ENCODE measurements around the gene FBXO8.

Gene FBXO8

DNA sequence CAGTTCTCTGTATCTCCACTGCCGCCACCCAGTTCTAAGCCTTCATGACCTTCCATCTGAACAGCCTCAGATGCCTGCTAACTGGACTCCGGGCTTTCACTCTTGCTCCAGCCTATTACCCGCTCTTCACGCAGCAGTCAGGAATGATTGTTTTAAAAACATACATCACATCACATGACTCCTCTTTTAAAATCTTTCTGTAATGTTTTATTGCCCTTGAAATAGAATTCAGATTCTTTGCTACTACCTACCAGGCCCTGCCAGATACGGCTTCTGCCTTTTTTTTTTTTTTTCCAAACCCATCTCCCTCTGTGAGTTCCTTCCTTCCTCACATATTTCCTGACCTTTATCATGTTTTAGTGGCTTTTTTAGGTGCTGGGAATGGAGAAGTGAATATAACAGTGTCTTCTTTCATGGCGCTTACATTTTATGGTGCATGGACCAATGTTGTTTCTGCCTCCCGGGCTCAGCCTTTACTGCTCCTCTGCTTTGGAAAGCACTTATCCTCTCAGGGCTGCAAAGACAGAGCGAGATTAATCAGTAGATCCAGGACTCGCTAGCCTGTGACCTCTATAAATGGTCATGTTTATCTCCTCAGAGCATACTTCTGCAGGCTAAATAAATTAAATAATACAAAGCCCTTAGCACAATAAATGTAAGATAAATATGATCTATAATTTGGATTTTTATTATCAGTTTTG is 58.0 kb downstream of the FBXO8 start:
- Histone ChIP-seq H3K4me1 (ENCODE audit: control insufficient read depth, insufficient read depth, low read length) (peaks cover 3% of the 10 kb centered on the region), H3K27ac (ENCODE audit: low read depth, low read length) (peak overlapping the region; percentile 80), H3K27me3 (ENCODE audit: control insufficient read depth, insufficient read depth, low read length) (no peaks in the 10 kb centered on the region), H3K9ac (ENCODE audit: low read length) (no peak overlapping the region), H3K4me3 (ENCODE audit: low read length) (no peak overlapping the region), H3K36me3 (ENCODE audit: control insufficient read depth, insufficient read depth, low read length) (no peaks in the 10 kb centered on the region)

DNA sequence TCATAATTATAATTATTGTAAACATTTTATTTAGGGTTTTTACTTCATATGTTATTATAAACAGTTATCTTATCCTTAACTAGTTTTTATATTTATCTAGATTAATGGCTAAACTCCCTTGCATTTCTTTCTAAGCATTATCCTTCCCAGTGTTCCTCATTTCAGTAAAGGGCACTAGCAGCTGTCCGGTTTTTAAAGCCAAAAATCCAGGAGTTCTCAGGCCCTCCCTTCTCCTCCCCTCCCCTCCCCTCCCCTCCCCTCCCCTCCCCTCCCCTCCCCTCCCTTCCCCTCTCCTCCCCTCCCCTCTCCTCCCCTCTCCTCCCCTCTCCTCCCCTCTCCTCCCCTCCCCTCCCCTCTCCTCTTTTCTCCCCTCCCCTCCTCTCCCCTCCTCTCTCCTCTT is 58.9 kb downstream of the FBXO8 start:
- no peaks in the 10 kb centered on the region for H3K27me3 ChIP-seq (ENCODE audit: control insufficient read depth, insufficient read depth, low read length)
- H3K4me1 ChIP-seq (ENCODE audit: control insufficient read depth, insufficient read depth, low read length) = peaks cover 3% of the 10 kb centered on the region
- H3K27ac ChIP-seq (ENCODE audit: low read depth, low read length) = no peak overlapping the region
- no peak overlapping the region for H3K9ac ChIP-seq (ENCODE audit: low read length)
- H3K4me3 ChIP-seq (ENCODE audit: low read length) = no peak overlapping the region
- no peaks in the 10 kb centered on the region for H3K36me3 ChIP-seq (ENCODE audit: control insufficient read depth, insufficient read depth, low read length)

DNA sequence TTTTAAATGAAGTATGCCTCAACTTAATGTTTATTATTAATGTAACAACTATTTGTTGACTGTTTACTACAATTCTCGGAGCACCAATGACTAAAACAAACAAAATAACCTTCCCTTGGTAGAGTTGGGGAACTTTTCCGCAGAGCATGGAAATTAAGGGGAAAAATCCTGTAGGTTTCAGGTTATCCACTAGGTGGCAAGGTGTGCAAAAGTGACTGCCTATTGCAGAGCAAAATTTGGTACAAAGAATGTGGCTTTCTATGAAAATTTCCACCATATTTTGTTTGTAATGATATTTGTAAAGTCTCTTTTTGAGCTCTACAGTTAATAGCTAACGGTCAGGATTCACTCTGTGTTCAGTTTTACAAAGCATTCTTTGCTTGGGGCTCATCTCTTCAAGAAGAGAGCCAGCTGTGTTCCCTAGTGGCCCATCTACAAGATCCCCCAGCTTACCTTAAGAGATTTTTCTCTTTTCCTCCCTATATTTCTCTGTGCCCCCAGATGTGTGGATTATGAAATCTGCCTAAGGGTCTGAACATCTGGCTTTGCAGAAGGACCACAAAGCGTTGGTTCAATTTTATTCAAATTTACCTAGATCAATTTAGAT is 61.1 kb downstream of the FBXO8 start:
- Histone ChIP-seq H3K36me3 (ENCODE audit: control insufficient read depth, insufficient read depth, low read length) (no peaks in the 10 kb centered on the region), H3K9ac (ENCODE audit: low read length) (no peak overlapping the region), H3K27me3 (ENCODE audit: control insufficient read depth, insufficient read depth, low read length) (peaks cover 7% of the 10 kb centered on the region), H3K4me1 (ENCODE audit: control insufficient read depth, insufficient read depth, low read length) (peaks cover 3% of the 10 kb centered on the region), H3K27ac (ENCODE audit: low read depth, low read length) (no peak overlapping the region), H3K4me3 (ENCODE audit: low read length) (no peak overlapping the region)

DNA sequence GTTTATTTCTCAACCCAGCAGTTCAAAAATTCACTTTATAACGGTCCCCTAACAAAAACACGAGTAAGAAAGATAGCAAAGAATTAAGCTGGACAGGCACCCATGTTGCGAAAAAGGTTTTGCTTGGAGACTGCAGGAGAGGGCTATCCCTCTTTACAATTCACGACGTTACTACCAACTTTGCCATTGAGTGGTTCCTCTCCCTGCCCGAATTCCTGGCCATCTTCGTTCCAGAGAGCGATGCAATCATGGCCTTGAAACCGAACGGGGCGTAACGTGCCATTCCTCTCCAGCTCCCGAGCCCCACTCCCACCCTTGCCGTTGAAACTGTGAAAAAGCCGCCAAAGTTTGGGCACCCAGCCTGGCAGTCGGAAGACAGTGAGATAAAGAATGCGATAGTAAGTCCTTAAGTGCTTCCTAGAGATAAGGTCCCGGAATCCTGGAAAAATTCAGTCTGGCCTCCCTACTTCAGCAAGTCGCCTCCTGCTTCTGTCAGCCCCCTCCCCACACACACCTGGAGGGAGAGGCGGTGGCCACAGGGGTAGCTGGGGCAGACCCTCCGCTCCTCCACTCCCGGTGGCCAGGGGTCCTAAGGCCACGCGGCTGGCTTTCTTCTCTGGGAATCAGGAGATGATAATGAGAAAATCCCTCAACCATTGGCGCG is 65.2 kb downstream of the FBXO8 start:
- H3K4me3 ChIP-seq (ENCODE audit: low read length) = peak overlapping the region; percentile 62
- H3K27ac ChIP-seq (ENCODE audit: low read depth, low read length) = peak overlapping the region; percentile 58
- no peaks in the 10 kb centered on the region for H3K36me3 ChIP-seq (ENCODE audit: control insufficient read depth, insufficient read depth, low read length)
- peaks cover 9% of the 10 kb centered on the region for H3K4me1 ChIP-seq (ENCODE audit: control insufficient read depth, insufficient read depth, low read length)
- H3K27me3 ChIP-seq (ENCODE audit: control insufficient read depth, insufficient read depth, low read length) = peaks cover 16% of the 10 kb centered on the region
- H3K9ac ChIP-seq (ENCODE audit: low read length) = no peak overlapping the region

DNA sequence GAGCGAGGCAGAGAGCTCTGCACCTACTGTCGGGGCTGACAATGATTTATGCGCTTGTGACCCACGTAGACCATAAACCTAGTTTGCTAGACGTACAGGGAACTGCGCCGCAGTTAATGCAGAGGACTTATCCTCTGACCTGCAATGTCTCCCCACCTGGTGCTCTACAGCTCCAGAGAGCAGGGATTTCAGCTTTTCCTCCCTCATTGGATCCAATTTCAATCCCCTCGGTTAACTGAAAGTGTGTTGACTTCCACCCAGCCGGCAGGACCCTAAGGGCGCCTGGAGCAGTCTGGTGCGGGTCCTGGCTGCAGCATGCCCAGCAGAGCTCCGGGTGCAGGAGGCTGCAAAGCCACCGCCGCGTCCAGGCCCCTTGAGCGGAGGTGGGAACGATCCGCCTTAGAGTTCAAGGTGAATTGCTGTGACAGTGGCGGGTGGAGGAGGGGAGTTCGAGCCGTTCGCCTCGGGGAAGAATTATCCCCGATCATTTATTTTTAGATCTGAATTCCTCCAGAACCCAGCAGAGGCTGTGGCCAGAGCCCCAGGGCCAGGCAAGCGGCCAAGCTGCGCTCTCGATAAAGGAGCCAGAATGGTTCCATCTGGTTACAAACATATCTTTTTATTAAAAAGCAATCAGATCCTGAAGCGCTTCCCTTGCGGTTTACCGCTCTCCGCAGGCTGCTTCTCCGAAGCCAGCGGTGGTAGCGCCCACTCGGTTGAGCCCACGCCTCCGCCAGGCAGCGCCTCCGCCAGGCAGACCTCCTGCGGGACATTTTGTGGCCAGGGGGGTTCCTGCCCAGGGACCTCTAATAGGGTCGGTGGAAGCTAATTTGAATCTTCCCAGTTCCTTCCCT is 66.0 kb downstream of the FBXO8 start:
- H3K4me1 ChIP-seq (ENCODE audit: control insufficient read depth, insufficient read depth, low read length) = peaks cover 9% of the 10 kb centered on the region
- peak overlapping the region; percentile 58 for H3K27ac ChIP-seq (ENCODE audit: low read depth, low read length)
- H3K9ac ChIP-seq (ENCODE audit: low read length) = no peak overlapping the region
- no peaks in the 10 kb centered on the region for H3K36me3 ChIP-seq (ENCODE audit: control insufficient read depth, insufficient read depth, low read length)
- H3K4me3 ChIP-seq (ENCODE audit: low read length) = peak overlapping the region; percentile 62
- H3K27me3 ChIP-seq (ENCODE audit: control insufficient read depth, insufficient read depth, low read length) = peaks cover 16% of the 10 kb centered on the region

DNA sequence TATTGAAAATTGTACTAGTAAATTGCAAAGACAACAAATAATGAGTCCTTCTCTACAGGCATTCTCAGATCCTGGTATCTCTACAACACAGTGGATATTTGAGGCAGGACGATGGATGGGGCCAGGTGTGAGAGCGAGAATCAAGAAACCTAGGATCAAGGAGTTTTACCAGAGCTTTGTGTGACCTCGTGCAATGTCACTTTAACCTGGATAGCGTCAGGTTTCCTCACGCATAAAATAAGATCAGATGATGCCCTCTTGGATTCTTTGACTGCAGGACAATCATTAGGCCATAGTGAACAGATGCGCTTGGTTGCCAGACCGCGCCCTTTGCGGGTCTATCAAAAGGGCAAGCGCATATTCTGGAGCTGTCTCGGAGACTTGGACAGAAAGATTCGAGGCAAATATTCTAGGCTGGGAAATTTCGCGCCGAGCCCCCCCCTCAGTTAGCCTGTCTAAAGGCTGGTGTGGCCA is 66.6 kb downstream of the FBXO8 start:
- peaks cover 9% of the 10 kb centered on the region for H3K4me1 ChIP-seq (ENCODE audit: control insufficient read depth, insufficient read depth, low read length)
- no peaks in the 10 kb centered on the region for H3K36me3 ChIP-seq (ENCODE audit: control insufficient read depth, insufficient read depth, low read length)
- H3K27me3 ChIP-seq (ENCODE audit: control insufficient read depth, insufficient read depth, low read length) = peaks cover 16% of the 10 kb centered on the region
- H3K9ac ChIP-seq (ENCODE audit: low read length) = no peak overlapping the region
- H3K27ac ChIP-seq (ENCODE audit: low read depth, low read length) = no peak overlapping the region
- peak overlapping the region; percentile 62 for H3K4me3 ChIP-seq (ENCODE audit: low read length)

DNA sequence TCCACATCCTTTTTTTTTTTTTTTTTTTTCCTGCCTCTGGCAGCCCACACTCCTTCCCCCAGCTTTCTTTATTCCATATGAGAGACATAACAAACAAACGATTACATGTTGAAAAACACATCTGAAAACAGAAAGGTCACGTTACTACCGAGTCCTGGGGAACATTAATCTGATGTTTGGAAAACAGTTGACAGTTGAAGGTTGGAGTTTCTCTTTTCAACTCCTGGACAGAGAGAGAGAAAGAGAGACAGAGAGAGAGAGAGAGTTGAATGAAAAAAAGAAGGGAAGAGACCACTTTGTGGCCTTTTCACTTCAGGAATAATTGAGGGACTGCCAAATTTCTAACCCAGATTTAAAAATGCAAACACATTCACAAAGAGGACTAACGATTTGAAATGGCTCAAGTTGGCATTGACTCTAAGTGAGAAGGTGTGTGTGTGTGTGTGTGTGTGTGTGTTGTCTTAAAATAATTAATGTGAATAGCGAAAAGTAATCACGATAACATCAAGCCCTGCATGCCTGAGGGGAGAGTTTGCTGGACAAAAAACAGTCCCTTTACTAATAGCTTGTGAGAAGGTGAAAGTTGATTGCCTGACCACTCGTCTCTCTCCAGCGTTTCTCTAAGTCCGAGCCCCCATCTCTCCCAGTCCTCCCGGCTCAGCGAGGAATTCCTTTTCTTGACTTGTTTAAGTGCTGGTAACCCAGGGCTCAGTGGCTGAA is 67.3 kb downstream of the FBXO8 start:
- H3K27me3 ChIP-seq (ENCODE audit: control insufficient read depth, insufficient read depth, low read length) = peaks cover 19% of the 10 kb centered on the region
- H3K9ac ChIP-seq (ENCODE audit: low read length) = no peak overlapping the region
- no peaks in the 10 kb centered on the region for H3K36me3 ChIP-seq (ENCODE audit: control insufficient read depth, insufficient read depth, low read length)
- H3K27ac ChIP-seq (ENCODE audit: low read depth, low read length) = no peak overlapping the region
- peaks cover 9% of the 10 kb centered on the region for H3K4me1 ChIP-seq (ENCODE audit: control insufficient read depth, insufficient read depth, low read length)
- no peak overlapping the region for H3K4me3 ChIP-seq (ENCODE audit: low read length)

DNA sequence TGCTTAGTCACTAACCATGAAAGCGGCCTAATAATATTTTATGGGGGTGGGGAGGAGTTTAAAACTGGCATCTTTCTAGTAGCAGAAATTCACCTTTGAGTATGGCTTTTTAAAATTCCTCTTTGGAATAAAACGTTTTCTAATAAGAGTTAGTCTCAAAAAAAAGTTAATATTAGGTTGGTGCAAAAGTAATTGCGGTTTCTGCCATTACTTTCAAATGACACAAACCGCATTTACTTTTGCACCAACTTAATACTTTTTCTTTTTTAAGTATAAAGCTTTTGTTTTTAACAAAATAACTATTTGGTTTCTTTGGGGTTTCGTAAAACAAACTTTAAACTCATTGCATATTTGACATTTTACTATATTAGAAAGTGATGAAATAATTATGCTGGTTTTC is 68.4 kb downstream of the FBXO8 start:
- Histone ChIP-seq H3K4me3 (ENCODE audit: low read length) (no peak overlapping the region), H3K27ac (ENCODE audit: low read depth, low read length) (no peak overlapping the region), H3K9ac (ENCODE audit: low read length) (no peak overlapping the region), H3K4me1 (ENCODE audit: control insufficient read depth, insufficient read depth, low read length) (peaks cover 9% of the 10 kb centered on the region), H3K36me3 (ENCODE audit: control insufficient read depth, insufficient read depth, low read length) (no peaks in the 10 kb centered on the region), H3K27me3 (ENCODE audit: control insufficient read depth, insufficient read depth, low read length) (peaks cover 19% of the 10 kb centered on the region)

DNA sequence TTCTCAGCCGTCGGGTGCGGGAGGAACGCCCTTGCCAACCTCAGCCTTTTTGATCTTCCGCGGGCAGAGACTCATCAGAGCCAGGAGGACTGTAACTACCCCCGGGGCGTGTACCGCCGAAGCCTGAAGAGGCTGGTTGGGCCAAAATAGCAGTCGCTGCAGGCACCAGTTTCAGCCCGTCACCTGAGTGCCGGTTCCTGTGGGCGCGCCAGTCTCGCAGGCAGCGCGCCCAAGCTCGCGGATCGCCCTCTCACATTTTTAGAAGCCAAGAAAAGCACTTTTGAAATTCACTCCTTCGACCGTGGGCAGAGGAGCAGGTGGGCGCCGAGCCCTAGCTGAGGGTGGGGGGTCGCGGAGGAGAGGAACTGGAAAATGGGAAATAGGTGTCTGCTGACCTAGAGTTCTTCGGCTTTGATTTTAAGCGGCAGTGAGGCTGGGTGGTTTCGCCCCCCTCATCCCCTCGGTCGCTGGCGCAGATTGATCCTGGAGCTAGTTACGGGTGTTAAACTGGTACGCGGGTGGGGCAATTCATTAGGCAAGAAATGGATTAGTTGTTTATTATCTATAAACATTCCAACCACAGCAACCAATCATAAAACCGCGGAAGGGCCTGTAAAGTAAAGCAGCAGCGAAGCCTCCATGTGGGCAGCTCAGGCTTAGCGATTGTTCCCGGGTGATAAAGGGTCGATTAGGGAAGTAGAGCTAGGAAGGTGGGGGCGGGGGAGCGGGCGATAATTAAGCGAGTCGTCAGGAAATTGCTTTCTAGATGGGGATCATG is 69.2 kb downstream of the FBXO8 start:
- Histone ChIP-seq H3K27ac (ENCODE audit: low read depth, low read length) (no peak overlapping the region), H3K9ac (ENCODE audit: low read length) (no peak overlapping the region), H3K36me3 (ENCODE audit: control insufficient read depth, insufficient read depth, low read length) (no peaks in the 10 kb centered on the region), H3K4me1 (ENCODE audit: control insufficient read depth, insufficient read depth, low read length) (peaks cover 9% of the 10 kb centered on the region), H3K4me3 (ENCODE audit: low read length) (peak overlapping the region; percentile 54), H3K27me3 (ENCODE audit: control insufficient read depth, insufficient read depth, low read length) (peaks cover 19% of the 10 kb centered on the region)

DNA sequence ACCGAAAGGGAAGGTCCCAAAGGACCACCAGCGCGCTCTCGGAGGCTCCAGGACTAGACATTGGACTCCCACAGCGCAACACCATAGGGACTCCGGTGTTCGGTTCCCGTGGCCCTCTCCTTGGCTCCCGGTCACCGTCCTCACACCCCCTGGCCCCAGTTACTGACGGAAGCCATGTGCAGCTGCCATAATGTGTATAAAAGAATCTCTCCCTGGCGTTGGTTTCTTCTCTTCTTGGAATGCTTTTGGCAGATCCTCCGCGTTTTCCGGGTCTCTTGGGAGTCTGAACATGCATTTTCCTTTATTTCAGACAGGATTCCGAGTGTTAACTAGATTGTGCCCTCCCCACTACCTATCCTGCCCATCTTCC is 69.8 kb downstream of the FBXO8 start:
- H3K4me3 ChIP-seq (ENCODE audit: low read length) = peak overlapping the region; percentile 54
- peaks cover 9% of the 10 kb centered on the region for H3K4me1 ChIP-seq (ENCODE audit: control insufficient read depth, insufficient read depth, low read length)
- no peak overlapping the region for H3K27ac ChIP-seq (ENCODE audit: low read depth, low read length)
- no peak overlapping the region for H3K9ac ChIP-seq (ENCODE audit: low read length)
- peaks cover 19% of the 10 kb centered on the region for H3K27me3 ChIP-seq (ENCODE audit: control insufficient read depth, insufficient read depth, low read length)
- no peaks in the 10 kb centered on the region for H3K36me3 ChIP-seq (ENCODE audit: control insufficient read depth, insufficient read depth, low read length)

DNA sequence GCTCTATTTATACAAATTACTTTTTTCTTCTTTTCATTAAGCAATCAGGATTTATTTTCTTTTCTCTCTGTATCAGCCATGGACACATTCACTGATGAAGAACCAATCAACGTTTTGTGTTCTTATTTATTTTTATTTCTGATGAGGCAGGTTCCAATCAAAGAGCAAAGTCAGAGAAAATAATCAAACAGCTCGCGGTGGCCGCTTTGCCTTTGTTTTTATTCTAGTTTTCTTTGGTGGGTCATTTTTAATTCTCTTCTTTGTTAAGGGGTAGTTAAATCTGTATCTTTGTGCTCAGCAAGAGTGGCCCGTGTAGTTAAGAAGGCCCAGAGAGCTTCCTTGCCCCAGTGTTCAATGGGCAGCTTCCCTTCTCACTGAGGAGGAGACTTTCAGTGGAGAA is 71.4 kb downstream of the FBXO8 start:
- Histone ChIP-seq H3K36me3 (ENCODE audit: control insufficient read depth, insufficient read depth, low read length) (no peaks in the 10 kb centered on the region), H3K27me3 (ENCODE audit: control insufficient read depth, insufficient read depth, low read length) (peaks cover 12% of the 10 kb centered on the region), H3K9ac (ENCODE audit: low read length) (no peak overlapping the region), H3K4me1 (ENCODE audit: control insufficient read depth, insufficient read depth, low read length) (peaks cover 9% of the 10 kb centered on the region), H3K4me3 (ENCODE audit: low read length) (no peak overlapping the region), H3K27ac (ENCODE audit: low read depth, low read length) (no peak overlapping the region)

Data from rectal smooth muscle tissue (tissue), 1 donor.